Measurements from ENCODE around the gene PGR.

PGR gene

GRCh38 chr11:101129203-101129943 lies at the start of gene PGR:
Gene PGR, minus strand, starts transcription at chr11:101129813. Its CDS starts 743 bp downstream, at chr11:101129070.
- no peak for DNase-seq (ENCODE audit: low spot score)

GRCh38 chr11:101176381-101176780 lies 46.8 kb upstream of the PGR start:
- DNase-seq (ENCODE audit: low spot score) = no peak

- DNase-seq (ENCODE audit: low spot score) = no peak
Observed at GRCh38 chr11:101169944-101170343, 40.3 kb upstream of the PGR start.

GRCh38 chr11:101166038-101166437 lies 36.4 kb upstream of the PGR start:
- no peak for DNase-seq (ENCODE audit: low spot score)

GRCh38 chr11:101158119-101158518 lies 28.5 kb upstream of the PGR start:
- DNase-seq (ENCODE audit: low spot score) = no peak

- DNase-seq (ENCODE audit: low spot score) = no peak
Observed at GRCh38 chr11:101138245-101138930, 8.8 kb upstream of the PGR start.

GRCh38 chr11:101133190-101133589 lies 3.6 kb upstream of the PGR start:
- DNase-seq (ENCODE audit: low spot score) = no peak

- peak; percentile 69 for DNase-seq (ENCODE audit: low spot score)
Observed at GRCh38 chr11:101128571-101129202, 926 bp downstream of the PGR start.

GRCh38 chr11:101127699-101128570 lies 1.7 kb downstream of the PGR start:
- DNase-seq (ENCODE audit: low spot score) = peak; percentile 65

- no peak for DNase-seq (ENCODE audit: low spot score)
Observed at GRCh38 chr11:101127197-101127698, 2.4 kb downstream of the PGR start.

GRCh38 chr11:101126551-101127196 lies 2.9 kb downstream of the PGR start:
- no peak for DNase-seq (ENCODE audit: low spot score)

GRCh38 chr11:101115671-101116160 lies 13.9 kb downstream of the PGR start:
- no peak for DNase-seq (ENCODE audit: low spot score)

GRCh38 chr11:101113540-101113939 lies 16.1 kb downstream of the PGR start:
- DNase-seq (ENCODE audit: low spot score) = no peak

- DNase-seq (ENCODE audit: low spot score) = no peak
Observed at GRCh38 chr11:101104716-101105115, 24.9 kb downstream of the PGR start.

GRCh38 chr11:101103433-101103832 lies 26.2 kb downstream of the PGR start:
- DNase-seq (ENCODE audit: low spot score) = no peak

GRCh38 chr11:101100601-101101000 lies 29.0 kb downstream of the PGR start:
- DNase-seq (ENCODE audit: low spot score) = no peak

GRCh38 chr11:101096036-101096704 lies 33.4 kb downstream of the PGR start:
- no peak for DNase-seq (ENCODE audit: low spot score)

GRCh38 chr11:101091781-101092180 lies 37.8 kb downstream of the PGR start:
- DNase-seq (ENCODE audit: low spot score) = no peak

- DNase-seq (ENCODE audit: low spot score) = no peak
Observed at GRCh38 chr11:101090679-101091270, 38.8 kb downstream of the PGR start.

GRCh38 chr11:101083335-101083734 lies 46.3 kb downstream of the PGR start:
- no peak for DNase-seq (ENCODE audit: low spot score)
